ENCODE results near the gene AP1G1.
"Not testable (repeated sequence)": the region's sequence is repeated elsewhere in the genome, so short reads cannot be mapped to it uniquely, and the experiment has no call there.

AP1G1 gene

GRCh38 chr16:71703333-71703732, 105.3 kb downstream of the AP1G1 start:
- no peak for DNase-seq (ENCODE audit: low read depth in 2 of 2)

GRCh38 chr16:71700831-71701230, 107.8 kb downstream of the AP1G1 start:
- DNase-seq (ENCODE audit: low read depth in 2 of 2): no peak

GRCh38 chr16:71698491-71698890, 110.1 kb downstream of the AP1G1 start:
- DNase-seq (ENCODE audit: low read depth in 2 of 2): no peak

- no peak for DNase-seq (ENCODE audit: low read depth in 2 of 2)
These were observed 115.5 kb downstream of the AP1G1 start for GRCh38 chr16:71693164-71693563.

- no peak for DNase-seq (ENCODE audit: low read depth in 2 of 2)
These were observed 118.7 kb downstream of the AP1G1 start for GRCh38 chr16:71689901-71690300.

- no peak for DNase-seq (ENCODE audit: low read depth in 2 of 2)
These were observed 120.8 kb downstream of the AP1G1 start for GRCh38 chr16:71687861-71688260.

- not testable (repeated sequence) for DNase-seq (ENCODE audit: low read depth in 2 of 2)
These were observed 124.4 kb downstream of the AP1G1 start for GRCh38 chr16:71684280-71684679.

- DNase-seq (ENCODE audit: low read depth in 2 of 2): no peak
These were observed 127.3 kb downstream of the AP1G1 start for GRCh38 chr16:71681360-71681759.

Data from stimulated activated CD4-positive, alpha-beta T cell treated with anti-CD3 and anti-CD28 coated beads, Interleukin-15, amount 100 ng/mL, for 48 hours (primary cell).